IMR-90 (cell line): ENCODE data around the gene SEBOX. TPM values are rescaled to one million over a fixed set of nuclear protein-coding genes. Genes with fewer than 3 reads are reported as not detected.
A peak's percentile ranks its signal among the peaks of the same experiment; 100 is the strongest.

Experiments
- ATAC-seq: fragments of 200-7000 bp; cut with Tn5 transposase; 2 replicates; pipeline ENCODE4 v1.9.1; 2020; ENCODE audit warnings: low read depth, mild to moderate bottlenecking, moderate library complexity
- BruUV-seq: library from RNA; stranded (reverse); fragments of 400-500 nt; replicated peaks from 2 replicates; lab custom pipeline; 2021; lab: Mats Ljungman, UMichigan
- CTCF ChIA-PET: fragments of 300-600 bp; formaldehyde crosslinking; extraction: SDS; loops from one replicate; lab custom pipeline; 2021; ENCODE audit warnings: antibody characterized with exemption; lab: Yijun Ruan, JAX
- POLR2A ChIA-PET: fragments of 300-600 bp; sonication (Branson Sonifier 250); formaldehyde crosslinking; loops from one replicate; lab custom pipeline; 2022; ENCODE audit warnings: antibody characterized with exemption; ENCODE audit not compliant: unreplicated experiment; lab: Charles Lee
- DNase-seq: peaks from one replicate; pipeline ENCODE4 v3.0.0; 2013
- H2AFZ ChIP-seq: replicated peaks from 2 replicates; pipeline ENCODE3; 2013; ENCODE audit warnings: low read length, mild to moderate bottlenecking; ENCODE audit not compliant: poor library complexity
- H2AK5ac ChIP-seq: 2 replicates; pipeline ENCODE4 v1.6.1; 2013; ENCODE audit warnings: low read depth, low read length, inconsistent platforms
- H2AK9ac ChIP-seq: replicated peaks from 2 replicates; pipeline ENCODE3; 2013; ENCODE audit warnings: mild to moderate bottlenecking, low read depth, low read length, moderate library complexity; ENCODE audit not compliant: poor library complexity
- H2BK120ac ChIP-seq: 2 replicates; pipeline ENCODE4 v1.6.1; 2013; ENCODE audit warnings: low read depth, low read length, inconsistent platforms
- H2BK15ac ChIP-seq: 3 replicates; pipeline ENCODE4 v1.6.1; 2013; ENCODE audit warnings: low read depth, low read length, inconsistent platforms
- H2BK20ac ChIP-seq: 2 replicates; pipeline ENCODE4 v1.6.1; 2013; ENCODE audit warnings: low read depth, mild to moderate bottlenecking, inconsistent platforms, low read length, moderate library complexity
- H2BK5ac ChIP-seq: 2 replicates; pipeline ENCODE4 v1.6.1; 2013; ENCODE audit warnings: mild to moderate bottlenecking, low read depth, low read length, inconsistent platforms; ENCODE audit not compliant: poor library complexity, severe bottlenecking
- H3K14ac ChIP-seq: replicated peaks from 2 replicates; pipeline ENCODE4 v1.6.1; 2013; ENCODE audit warnings: low read depth, low read length, inconsistent platforms
- H3K18ac ChIP-seq: 2 replicates; pipeline ENCODE4 v1.6.1; 2013; ENCODE audit warnings: low read depth, low read length, control low read depth
- H3K23ac ChIP-seq: 2 replicates; pipeline ENCODE4 v1.6.1; 2013; ENCODE audit warnings: low read depth, low read length, inconsistent platforms
- H3K27ac ChIP-seq: 2 replicates; pipeline ENCODE4 v1.5.1; 2013; ENCODE audit warnings: mild to moderate bottlenecking, control low read depth, low read length; ENCODE audit not compliant: insufficient read depth
- H3K27me3 ChIP-seq: 2 replicates; pipeline ENCODE4 v1.6.1; 2013; ENCODE audit warnings: low read length; ENCODE audit not compliant: control insufficient read depth, insufficient read depth
- H3K36me3 ChIP-seq: 2 replicates; pipeline ENCODE4 v1.6.1; 2013; ENCODE audit warnings: low read length, mixed read lengths; ENCODE audit not compliant: control insufficient read depth, insufficient read depth
- H3K4ac ChIP-seq: 2 replicates; pipeline ENCODE4 v1.6.1; 2013; ENCODE audit warnings: low read depth, low read length, inconsistent platforms
- H3K4me1 ChIP-seq: 2 replicates; pipeline ENCODE4 v1.6.1; 2013; ENCODE audit warnings: low read length, mixed read lengths; ENCODE audit not compliant: control insufficient read depth, insufficient read depth
- H3K4me2 ChIP-seq: 2 replicates; pipeline ENCODE4 v1.6.1; 2013; ENCODE audit warnings: low read depth, mild to moderate bottlenecking, control low read depth, low read length, moderate library complexity
- H3K4me3 ChIP-seq: 2 replicates; pipeline ENCODE4 v1.5.1; 2013; ENCODE audit warnings: low read depth, mild to moderate bottlenecking, control low read depth, low read length, moderate library complexity; ENCODE audit not compliant: insufficient read depth
- H3K56ac ChIP-seq: 2 replicates; pipeline ENCODE4 v1.6.1; 2013; ENCODE audit warnings: low read length, inconsistent platforms; ENCODE audit not compliant: insufficient read depth; ENCODE audit errors: extremely low read depth
- H3K79me1 ChIP-seq, 2 experiments: 2 replicates each; pipeline ENCODE4 v1.6.1; 2013; ENCODE audit warnings: low read length in 2 of 2, inconsistent platforms in 1 of 2, low read depth in 1 of 2
- H3K9ac ChIP-seq: 2 replicates; pipeline ENCODE4 v1.6.1; 2013; ENCODE audit warnings: low read depth, low read length, control low read depth
- H3K9me1 ChIP-seq: 2 replicates; pipeline ENCODE4 v1.6.1; 2013; ENCODE audit warnings: low read length, inconsistent platforms; ENCODE audit not compliant: insufficient read depth
- H3K9me3 ChIP-seq: 2 replicates; pipeline ENCODE4 v1.6.1; 2013; ENCODE audit warnings: low read length; ENCODE audit not compliant: control insufficient read depth, insufficient read depth
- H4K20me1 ChIP-seq: 2 replicates; pipeline ENCODE4 v1.6.1; 2013; ENCODE audit warnings: low read length, inconsistent platforms; ENCODE audit not compliant: insufficient read depth
- H4K5ac ChIP-seq: 2 replicates; pipeline ENCODE4 v1.6.1; 2013; ENCODE audit warnings: mild to moderate bottlenecking, low read depth, low read length, control low read depth
- H4K8ac ChIP-seq, 2 experiments: 2 replicates each; pipeline ENCODE4 v1.6.1; 2013; ENCODE audit warnings: low read depth in 2 of 2, low read length in 2 of 2, control low read depth in 1 of 2, inconsistent platforms in 1 of 2
- H4K91ac ChIP-seq: 2 replicates; pipeline ENCODE4 v1.6.1; 2013; ENCODE audit warnings: low read depth, low read length, inconsistent platforms; ENCODE audit not compliant: insufficient read depth
- FOS ChIP-seq: fragments of 150-350 bp; IDR thresholded peaks from 2 replicates; pipeline ENCODE4 v1.6.1; 2016; ENCODE audit warnings: low read depth, low read length
- WGBS, 2 experiments: methylation state at CpG; one replicate each; pipeline versions ENCODE4 v1.1.5 to v1.1.7; 2013; ENCODE audit warnings: missing lambda C conversion rate in 2 of 2; ENCODE audit not compliant: insufficient read length in 1 of 2; ENCODE audit errors: extremely low coverage in 2 of 2; 5-methylcytosine and 5-hydroxymethylcytosine counted together
- dilution Hi-C: fragments of 300-500 bp; cut with HindIII; formaldehyde crosslinking; loops from one replicate; pipeline ENCODE4 v1.14.3; 2018; ENCODE audit warnings: low sequenced_read_pairs; ENCODE audit not compliant: unreplicated experiment
- in situ Hi-C: fragments of 300-500 bp; cut with MboI; formaldehyde crosslinking; loops from 3 replicates; pipeline ENCODE4 v1.14.3; 2019; ENCODE audit warnings: low sequenced_read_pairs, inconsistent platforms, mixed read lengths
- intact Hi-C: fragments of 100-400 bp; cut with micrococcal nuclease; formaldehyde crosslinking; loops from 2 replicates; pipeline ENCODE4 v1.10.0; 2022
- polyA plus RNA-seq, 3 experiments: library from polyadenylated mRNA; depleted of rRNA; stranded (reverse); fragments of >200 nt; gene quantifications; 2 replicates each; pipeline ENCODE4 v1.2.3, GENCODE V29; 2012; ENCODE audit warnings: low replicate concordance in 1 of 3
- total RNA-seq: library from RNA; depleted of rRNA; stranded (reverse); fragments of >200 nt; gene quantifications from 2 replicates; pipeline ENCODE4 v1.2.3, GENCODE V29; 2012
- TF ChIP-seq, protein P1 (sequence below): conservative IDR thresholded peaks from 2 replicates; pipeline ENCODE4 v1.5.1; 2012; ENCODE audit warnings: mild to moderate bottlenecking, low read depth, low read length, improper control_type of control experiment

SEBOX gene
- total and polyA plus RNA-seq, 2 of the 4 experiments (the other 2 are of a cell fraction), result not detected

DNA sequence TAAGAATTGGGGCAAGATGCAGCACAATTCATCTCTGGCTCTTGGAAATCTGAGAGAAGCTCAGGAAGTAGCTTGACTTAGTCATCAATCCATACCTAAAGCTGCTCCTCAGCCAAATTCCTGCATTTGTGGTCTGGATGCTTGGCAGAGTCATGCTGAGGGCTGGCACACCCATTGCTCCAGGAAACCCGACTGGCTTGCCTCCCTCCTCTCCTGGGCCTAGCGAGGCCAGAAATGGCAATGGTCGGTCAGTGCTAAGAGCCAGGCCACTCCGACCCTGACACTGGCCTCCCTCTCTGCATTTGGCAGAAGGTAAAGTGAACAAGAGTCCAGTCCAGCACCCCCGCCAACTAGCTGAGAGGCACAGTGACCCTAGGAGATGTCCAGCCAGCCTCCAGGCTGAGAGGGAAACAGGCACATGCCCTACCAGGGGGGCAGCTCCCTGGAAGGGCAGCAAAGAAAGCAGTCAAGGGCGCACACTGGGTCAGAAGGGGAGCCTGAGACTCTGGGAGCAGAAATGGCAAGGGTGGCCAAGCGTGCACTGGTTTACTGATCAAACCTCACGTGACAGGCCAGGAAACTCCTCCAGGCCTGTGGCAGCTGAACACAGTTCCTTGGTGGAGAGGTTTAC is 17.6 kb downstream of the SEBOX start:
- Histone ChIP-seq H3K4ac (peak overlapping the region; percentile 88), H3K4me2 (no peak overlapping the region), H4K91ac (peak overlapping the region; percentile 38; the same call in 1 of the 2 replicates), H2BK5ac (peak overlapping the region; percentile 79), H3K18ac (no peak overlapping the region), H3K23ac (no peak overlapping the region), H3K9me3 (no peaks in the 10 kb centered on the region), H4K8ac (peak overlapping the region in 1 of 2 experiments; percentile 68; a peak in 2 of 4 replicates), H3K27me3 (no peaks in the 10 kb centered on the region), H2AK9ac (peak overlapping the region; percentile 59), H2BK15ac (no peak overlapping the region), H3K56ac (0 out of 2 replicates have a peak overlapping the region, but pooled peaks have one; percentile 2), H2AK5ac (peak overlapping the region; percentile 75; the same call in 1 of the 2 replicates), H2BK120ac (peak overlapping the region; percentile 57), H4K5ac (no peak overlapping the region), H3K79me1 (peaks cover 11 to 59% of the 10 kb centered on the region in 2 experiments), H3K36me3 (peaks cover 79% of the 10 kb centered on the region), H3K9me1 (peaks cover 12% of the 10 kb centered on the region; the same call in 1 of the 2 replicates), H3K14ac (peak overlapping the region; percentile 86; the same call in 1 of the 2 replicates), H3K27ac (peak overlapping the region; percentile 67), H4K20me1 (peaks cover 13% of the 10 kb centered on the region), H2AFZ (peak overlapping the region; percentile 29), H2BK20ac (peak overlapping the region; percentile 51), H3K4me3 (no peak overlapping the region), H3K4me1 (peaks cover 16% of the 10 kb centered on the region), H3K9ac (0 out of 2 replicates have a peak overlapping the region, but pooled peaks have one; percentile 7)
- dilution Hi-C loops (no loop called here), intact Hi-C loops (loop anchor here (2.0 kb wide), 1 partner anchor 543 kb away; no protein-coding TSS in a partner anchor), in situ Hi-C loops (loop anchor here (25.0 kb wide), 1 partner anchor 810 kb away; no protein-coding TSS in a partner anchor)
- TF ChIP-seq, protein P1, sequence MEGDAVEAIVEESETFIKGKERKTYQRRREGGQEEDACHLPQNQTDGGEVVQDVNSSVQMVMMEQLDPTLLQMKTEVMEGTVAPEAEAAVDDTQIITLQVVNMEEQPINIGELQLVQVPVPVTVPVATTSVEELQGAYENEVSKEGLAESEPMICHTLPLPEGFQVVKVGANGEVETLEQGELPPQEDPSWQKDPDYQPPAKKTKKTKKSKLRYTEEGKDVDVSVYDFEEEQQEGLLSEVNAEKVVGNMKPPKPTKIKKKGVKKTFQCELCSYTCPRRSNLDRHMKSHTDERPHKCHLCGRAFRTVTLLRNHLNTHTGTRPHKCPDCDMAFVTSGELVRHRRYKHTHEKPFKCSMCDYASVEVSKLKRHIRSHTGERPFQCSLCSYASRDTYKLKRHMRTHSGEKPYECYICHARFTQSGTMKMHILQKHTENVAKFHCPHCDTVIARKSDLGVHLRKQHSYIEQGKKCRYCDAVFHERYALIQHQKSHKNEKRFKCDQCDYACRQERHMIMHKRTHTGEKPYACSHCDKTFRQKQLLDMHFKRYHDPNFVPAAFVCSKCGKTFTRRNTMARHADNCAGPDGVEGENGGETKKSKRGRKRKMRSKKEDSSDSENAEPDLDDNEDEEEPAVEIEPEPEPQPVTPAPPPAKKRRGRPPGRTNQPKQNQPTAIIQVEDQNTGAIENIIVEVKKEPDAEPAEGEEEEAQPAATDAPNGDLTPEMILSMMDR, result no peak
- peak; percentile 47; the same call in 1 of the 2 replicates for TF ChIP-seq FOS
- ChIA-PET CTCF (interaction anchor here (0.8 to 1.7 kb wide), 3 partner anchors 69 to 454 kb away, joined by 3 to 4 read pairs (median 3); partner anchors contain the start of gene LYRM9), POLR2A (interaction anchor here (0.6 to 2.8 kb wide), 3 partner anchors 10 to 183 kb away, joined by 8 to 11 read pairs (median 9); partner anchors contain the start of genes IFT20, POLDIP2 and TNFAIP1)
- peak; percentile 90 for DNase-seq
- peak; percentile 79 for ATAC-seq
- 83% methylated on average over 5 of the region's 8 CpGs; no CpG with 5 or more reads in 1 of the 2 experiments for WGBS, 2 experiments
- BruUV-seq, result TSS peak; percentile 84
